Gastrocnemius medialis (tissue), 4 donors: ENCODE measurements around the gene GSG1L.

ENCODE experiments used
- CTCF ChIP-seq, 5 experiments: fragments of 450-650 bp in 3 of 5; fragments of 200-600 bp in 2 of 5; sonication (generic) in 2 of 5; IDR thresholded peaks in 4 of 5; conservative IDR thresholded peaks in 1 of 5; 1 replicate in 4 of 5; 2 replicates in 1 of 5; pipeline ENCODE4 v1.5.1; 2016 to 2019; ENCODE audit warnings: antibody characterized with exemption in 5 of 5, mild to moderate bottlenecking in 3 of 5, moderate library complexity in 3 of 5
- POLR2A ChIP-seq, 2 donors: fragments of 450-650 bp; IDR thresholded peaks; one replicate each; pipeline ENCODE4 v1.6.1; 2017; ENCODE audit warnings: antibody characterized with exemption in 2 of 2, mild to moderate bottlenecking in 2 of 2, moderate library complexity in 2 of 2

DNA sequence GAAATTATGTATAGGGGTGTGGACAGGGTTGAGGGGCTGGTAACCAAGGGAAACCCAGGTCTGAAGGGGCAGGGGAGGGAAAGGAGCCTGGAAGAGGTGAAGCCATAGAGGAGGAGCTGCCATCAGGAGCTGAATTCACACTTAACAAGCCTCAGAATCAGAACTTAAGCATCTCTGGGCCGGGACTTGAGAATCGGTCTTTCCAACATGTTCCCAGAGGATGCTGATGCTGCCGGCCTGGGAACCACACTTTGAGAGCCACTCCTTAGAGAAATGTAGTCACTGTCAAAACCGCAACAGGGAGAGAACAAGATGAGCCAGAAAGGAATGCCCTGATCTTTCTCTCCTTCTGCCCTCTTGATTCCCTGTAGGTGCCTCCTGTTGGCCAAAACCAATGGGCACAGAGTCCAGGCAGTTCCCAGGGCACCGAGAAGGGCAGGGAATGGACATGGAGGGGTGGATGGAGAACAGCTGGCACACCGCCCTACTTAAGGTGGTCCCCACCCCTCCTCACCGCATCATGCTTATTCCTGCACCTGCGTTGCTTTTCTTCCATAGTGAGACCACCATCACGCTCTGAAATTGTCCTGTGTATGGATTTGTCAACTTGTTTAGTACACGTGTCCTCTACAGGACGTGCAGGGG lies 88.5 kb downstream of the GSG1L start:
- TF ChIP-seq CTCF (IDR thresholded peaks at IDR 0.05 in 4 of 5, conservative IDR thresholded peaks at IDR 0.05 in 1 of 5) (no peak), POLR2A (IDR thresholded peaks at IDR 0.05) (no peak)
